HG03060 (cell line): ENCODE measurements around the gene SHISAL1.
"Not testable (repeated sequence)": the region's sequence is repeated elsewhere in the genome, so short reads cannot be mapped to it uniquely, and the experiment has no call there.

Experiments used
- ATAC-seq: cut with Tn5 transposase; IDR thresholded peaks from one replicate; pipeline ENCODE4 v1.9.1; 2021; ENCODE audit warnings: low read depth, moderate number of reproducible peaks; ENCODE audit not compliant: unreplicated experiment

The SHISAL1 gene

GRCh38 chr22:44329179-44329796 lies 16.5 kb upstream of the SHISAL1 start:
- ATAC-seq, result no peak

DNA sequence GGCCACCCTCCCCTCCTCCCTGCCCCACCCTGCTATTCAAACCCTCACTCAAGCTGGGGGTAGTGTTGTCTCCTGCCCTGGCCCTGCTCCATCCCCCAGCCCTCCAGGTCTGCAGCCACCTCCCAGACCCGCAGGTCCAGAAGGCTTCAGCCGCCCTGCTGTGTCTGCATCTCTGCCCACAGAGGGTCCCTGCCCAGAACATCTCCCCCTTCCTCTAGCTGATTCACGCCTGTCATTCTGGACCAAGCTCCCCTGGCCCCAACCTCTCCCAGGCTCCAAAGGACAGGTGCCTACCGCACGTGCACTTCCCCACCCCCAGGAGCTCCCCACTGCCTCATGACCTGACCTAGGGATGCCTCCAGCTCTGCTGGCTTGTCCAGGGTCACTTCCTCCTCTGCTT lies 16.0 kb upstream of the SHISAL1 start:
- no peak for ATAC-seq

GRCh38 chr22:44328326-44328725 lies 15.6 kb upstream of the SHISAL1 start:
- no peak for ATAC-seq

DNA sequence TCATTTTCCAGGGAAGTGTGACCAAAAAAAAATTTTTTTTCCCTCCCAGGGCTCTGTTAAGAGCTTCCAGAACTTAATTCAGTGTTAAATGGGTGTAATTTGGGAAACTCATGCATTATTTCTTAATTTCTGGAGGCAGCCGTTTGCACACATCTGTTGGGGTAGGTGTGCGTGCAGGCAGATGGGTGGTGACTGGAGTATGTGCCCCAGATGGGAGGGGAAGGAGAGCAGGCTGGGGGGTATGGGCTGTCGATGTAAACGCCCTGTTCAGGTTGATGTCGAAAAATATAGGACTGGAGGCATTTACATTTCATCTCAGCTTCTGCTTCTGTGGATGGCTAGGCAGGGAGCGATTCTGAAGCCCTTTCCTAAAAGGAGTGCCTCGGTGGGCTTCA lies 13.7 kb upstream of the SHISAL1 start:
- ATAC-seq, result no peak

DNA sequence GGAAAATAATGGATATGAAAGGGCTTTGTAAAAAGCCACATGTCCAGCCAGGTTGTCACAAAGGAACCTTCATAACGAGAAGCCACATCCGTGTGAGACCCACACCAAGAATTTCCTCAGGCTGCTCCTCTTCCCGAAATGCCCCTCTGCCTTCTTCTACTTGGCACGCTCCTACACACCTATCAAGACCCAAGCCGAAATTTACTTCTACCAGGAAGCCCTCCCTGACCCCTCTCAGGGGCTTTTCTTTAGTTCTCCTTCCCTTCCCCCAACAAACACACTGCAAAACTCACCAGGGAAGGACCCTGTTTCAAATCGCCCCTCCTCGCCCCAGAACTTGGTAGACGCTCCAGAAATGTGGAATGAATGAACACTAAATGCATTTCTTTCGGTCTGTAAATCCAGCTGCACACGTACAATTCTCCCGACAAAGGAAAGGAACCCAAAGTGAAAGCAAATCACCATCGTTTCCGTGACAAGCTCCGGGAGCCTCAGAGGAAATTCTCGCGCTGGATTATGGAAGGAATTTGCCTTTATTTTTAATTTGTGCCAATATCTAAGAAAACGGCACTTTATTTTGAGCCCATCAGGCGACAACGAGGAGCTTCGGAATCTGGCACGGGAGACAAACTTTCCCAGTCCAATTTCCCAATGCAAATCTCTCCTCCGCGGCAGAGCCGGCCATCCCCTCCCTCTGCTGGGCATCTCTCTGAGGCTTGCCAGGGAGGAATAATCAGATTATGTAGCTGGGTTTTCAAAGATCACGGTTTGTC lies 13.2 kb upstream of the SHISAL1 start:
- no peak for ATAC-seq

DNA sequence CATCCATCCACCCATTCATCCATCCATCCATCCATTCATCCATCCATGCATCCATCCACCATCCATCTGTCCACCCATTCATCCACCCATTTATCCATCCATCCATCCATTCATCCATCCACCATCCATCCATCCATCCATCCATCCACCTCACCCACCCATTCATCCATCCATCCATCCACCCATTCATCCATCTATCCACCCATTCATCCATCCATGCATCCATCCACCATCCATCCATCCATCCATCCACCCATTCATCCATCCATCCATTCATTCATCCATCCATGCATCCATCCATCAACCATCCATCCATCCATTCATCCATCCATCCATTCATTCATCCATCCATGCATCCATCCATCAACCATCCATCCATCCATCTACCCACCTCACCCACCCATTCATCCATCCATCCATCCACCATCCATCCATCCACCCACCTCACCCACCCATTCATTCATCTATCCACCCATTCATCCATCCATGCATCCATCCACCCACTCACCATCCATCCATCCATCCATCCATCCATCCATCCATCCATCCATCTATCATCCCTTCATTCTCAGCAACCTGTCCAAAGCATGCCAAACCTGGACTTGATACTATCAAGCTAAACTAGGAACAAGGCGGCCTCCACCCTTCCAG lies 10.5 kb upstream of the SHISAL1 start:
- not testable (repeated sequence) for ATAC-seq

DNA sequence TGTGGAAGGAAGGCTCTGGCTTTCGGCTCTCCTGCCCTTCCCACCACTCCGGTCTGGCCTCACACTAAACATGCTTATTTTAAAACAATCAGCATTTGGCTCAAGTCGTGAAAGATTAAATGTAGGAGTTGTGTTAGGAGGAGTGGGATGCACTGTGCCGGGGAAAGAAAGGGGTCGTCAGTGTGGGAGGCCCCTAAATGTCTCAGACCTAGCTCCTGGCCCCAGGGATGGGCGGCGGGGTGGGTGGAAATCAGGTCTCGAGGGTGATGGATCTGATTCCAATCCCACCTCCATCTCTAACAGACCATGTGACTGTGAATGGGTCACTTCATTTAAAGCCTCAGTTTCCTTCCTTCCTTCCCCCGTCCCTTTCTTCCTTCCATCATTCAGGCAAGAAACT lies 6.9 kb upstream of the SHISAL1 start:
- ATAC-seq, result no peak

- no peak for ATAC-seq
These were observed 6.0 kb upstream of the SHISAL1 start for GRCh38 chr22:44318751-44319150.

DNA sequence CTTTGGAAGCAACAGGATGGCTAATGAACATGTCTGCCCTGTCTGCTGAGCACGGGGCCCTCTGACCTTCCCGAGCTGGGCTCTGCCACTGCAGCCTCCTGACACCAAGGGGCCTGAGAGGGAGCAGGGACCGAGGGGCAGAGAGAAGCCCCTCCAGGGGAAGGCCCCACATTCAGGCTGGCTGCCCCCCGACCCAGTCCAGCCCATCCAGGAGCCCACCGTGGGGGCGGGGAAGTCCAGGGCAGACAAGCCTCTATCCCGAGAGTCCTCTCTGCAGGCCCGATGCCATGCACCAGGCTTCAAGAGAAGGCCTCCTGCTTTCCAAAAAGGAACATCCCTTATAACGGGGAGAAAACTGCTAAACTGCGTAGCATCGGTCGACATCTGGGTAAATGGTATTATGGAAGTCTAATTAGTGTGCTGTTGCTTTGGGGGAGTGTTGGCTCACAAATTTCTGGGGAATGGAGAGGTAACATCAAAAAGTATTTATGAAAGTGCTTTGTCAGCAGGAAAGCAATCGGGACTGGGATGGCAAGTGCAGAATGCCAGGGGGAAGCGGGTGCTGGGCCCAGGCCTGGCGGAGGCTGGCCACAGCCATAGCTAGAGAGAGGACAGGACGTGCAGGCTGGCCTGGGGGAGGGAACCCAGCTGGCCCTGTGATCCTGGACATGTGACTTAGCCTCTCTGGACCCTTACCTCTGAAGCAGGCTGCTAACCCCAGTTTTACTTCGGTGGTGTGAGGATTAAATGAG lies 5.3 kb upstream of the SHISAL1 start:
- no peak for ATAC-seq

DNA sequence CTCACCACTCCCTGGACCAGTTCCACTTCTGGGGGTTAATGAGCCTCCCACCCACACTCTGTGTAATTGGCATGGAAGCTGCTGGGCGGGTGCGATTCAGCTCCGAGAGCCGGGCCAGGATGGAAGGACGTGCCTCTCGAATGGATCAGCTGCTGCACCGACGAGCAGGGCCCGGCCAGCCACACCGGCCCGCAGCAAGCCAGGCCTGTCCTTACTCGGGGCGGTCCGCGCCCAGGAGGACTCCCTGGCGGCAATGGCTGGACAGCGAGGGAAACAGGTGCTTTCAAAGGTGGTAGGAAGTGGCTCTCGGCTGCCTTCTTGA lies 4.3 kb upstream of the SHISAL1 start:
- no peak for ATAC-seq

DNA sequence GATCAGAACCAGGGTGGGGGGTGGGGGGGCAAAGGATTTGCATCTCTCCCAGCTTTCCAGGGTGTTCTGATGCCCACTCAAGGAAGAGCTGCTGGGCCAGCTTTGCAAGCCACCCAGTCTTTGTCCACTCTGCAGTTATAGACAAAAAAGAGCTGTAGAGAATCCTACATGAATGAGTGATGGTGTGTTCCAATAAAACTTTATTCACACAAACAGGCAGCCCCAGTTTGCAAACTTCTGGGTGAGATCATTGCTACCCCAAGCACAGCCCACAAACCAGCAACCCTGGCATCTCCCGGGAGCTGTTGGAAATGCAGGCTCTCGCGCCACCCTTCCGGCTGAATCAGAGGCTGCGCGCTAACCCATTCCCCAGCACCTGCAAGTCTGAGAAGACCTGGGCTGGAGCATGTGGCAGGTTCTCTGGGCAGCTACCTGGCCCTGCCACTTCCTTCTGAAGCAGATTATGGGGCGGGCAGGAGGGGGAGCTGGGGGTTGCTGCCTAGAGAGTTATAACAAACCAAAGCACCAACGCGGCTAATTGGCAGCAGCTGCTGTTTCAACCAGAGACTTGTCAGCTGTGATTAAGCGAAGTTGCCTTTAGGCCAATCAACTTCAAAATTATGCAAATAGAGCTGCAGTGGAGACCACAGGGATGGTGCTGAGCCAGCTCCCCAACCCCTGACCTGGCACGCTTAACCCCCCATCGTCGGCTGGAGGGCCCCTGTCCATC lies 3.8 kb upstream of the SHISAL1 start:
- no peak for ATAC-seq

DNA sequence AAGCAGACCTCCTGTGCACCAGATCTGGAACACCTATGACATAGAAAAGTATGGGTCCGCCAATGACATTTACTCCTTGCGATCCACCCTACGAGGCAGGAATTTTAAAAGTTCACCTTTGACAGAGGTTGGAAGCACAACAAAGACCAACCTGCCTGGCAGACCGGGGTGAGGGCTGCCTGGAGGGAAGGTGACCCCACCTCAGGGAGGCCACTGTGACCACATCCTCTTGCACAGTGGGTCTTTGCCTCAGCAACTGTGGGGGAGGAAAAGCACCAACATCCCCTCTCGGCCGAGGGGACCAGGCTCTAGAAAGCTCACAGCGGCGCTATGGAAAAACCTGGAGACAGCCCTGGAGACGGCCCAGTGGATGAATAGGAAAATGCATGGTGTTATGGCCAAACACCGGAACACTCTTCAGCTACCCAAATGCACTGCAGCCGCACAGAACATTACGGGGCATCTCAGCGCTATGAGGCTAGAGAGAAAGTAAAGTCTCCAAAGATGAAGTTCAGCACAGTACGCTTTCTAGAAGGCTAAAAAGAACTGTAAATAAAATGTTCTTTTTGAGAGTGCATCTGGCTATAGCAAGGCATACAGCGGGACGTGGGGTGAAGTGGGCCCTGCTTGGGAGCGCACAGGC lies 1.8 kb upstream of the SHISAL1 start:
- ATAC-seq, result no peak

GRCh38 chr22:44313385-44314006 lies 745 bp upstream of the SHISAL1 start:
- no peak for ATAC-seq

GRCh38 chr22:44311855-44312170 lies 938 bp downstream of the SHISAL1 start:
- ATAC-seq, result no peak

DNA sequence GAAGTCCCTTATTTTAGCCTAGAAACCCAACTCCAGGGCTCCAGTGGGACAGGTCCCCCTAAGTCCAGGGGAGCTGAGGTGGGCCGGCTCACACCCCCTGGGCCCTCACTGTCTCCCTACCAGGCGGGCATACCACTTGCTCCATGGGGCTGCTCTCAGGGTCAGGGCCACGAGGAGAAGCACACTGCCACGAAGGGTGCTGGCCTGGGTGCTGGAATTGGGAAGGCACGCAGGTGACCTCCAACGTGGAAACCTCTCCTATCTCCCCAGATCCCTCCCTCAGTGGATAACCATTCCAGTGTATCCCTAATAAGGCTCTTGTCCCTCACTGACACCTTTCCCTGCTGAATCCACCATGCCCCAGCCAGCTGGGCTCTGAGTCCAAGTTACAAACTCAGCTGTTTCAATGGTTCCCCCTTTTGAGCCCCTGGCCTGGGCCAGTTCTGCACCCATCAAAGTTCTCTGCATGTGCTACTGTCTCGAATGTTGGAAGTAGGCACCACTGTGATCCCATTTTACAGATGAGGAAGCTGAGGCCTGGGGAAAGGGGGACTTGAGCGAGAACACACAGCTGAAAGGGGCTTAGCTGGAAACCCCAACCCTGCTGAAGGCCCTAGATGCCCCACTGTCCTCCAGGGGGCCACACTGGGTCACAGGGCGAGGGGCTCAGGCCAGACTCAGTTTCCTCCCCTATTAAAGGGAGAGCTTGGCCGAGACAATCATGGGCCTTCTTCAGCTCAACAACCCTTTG lies 1.5 kb downstream of the SHISAL1 start:
- no peak for ATAC-seq

- ATAC-seq, result no peak
These were observed 3.1 kb downstream of the SHISAL1 start for GRCh38 chr22:44309647-44310046.

GRCh38 chr22:44309137-44309536 lies 3.6 kb downstream of the SHISAL1 start:
- ATAC-seq, result no peak

GRCh38 chr22:44307509-44308169 lies 5.1 kb downstream of the SHISAL1 start:
- no peak for ATAC-seq

- ATAC-seq, result no peak
These were observed 6.9 kb downstream of the SHISAL1 start for GRCh38 chr22:44305888-44306287.
